Glomerular visceral epithelial cell (primary cell): Measurements from ENCODE around the gene RAD51B.

Experiments
- DNase-seq: peaks from one replicate; pipeline ENCODE4 v3.0.0-alpha.2; 2016; ENCODE audit errors: extremely low spot score

RAD51B gene

DNA sequence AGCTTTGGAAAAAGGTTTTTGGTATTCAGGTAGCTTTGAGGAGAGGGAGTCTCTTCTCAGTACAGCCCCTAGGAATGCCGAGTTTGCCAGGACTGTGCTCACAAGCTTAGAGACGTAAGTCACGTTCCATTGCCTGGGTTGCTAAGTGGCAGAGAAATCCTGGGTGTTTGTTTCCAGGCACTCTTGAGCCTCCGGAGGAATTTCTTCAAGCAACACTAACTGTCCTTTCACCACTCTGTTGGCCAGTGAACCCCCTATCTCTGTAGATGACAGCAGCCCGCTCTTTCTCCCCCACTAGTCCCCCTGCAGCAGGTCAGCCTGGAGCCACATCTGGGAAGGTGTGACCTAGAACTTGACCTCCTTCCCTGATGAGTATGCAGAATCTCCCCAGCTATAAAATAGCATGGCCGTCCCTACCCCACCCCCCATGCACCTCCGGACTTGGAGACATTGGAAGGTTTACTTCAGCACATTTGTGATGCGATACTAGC, 810.5 kb downstream of the RAD51B start:
- no peak for DNase-seq

GRCh38 chr14:68630611-68631393, 811.2 kb downstream of the RAD51B start:
- no peak for DNase-seq

- DNase-seq: no peak
Observed at GRCh38 chr14:68631394-68632053, 811.9 kb downstream of the RAD51B start.

DNA sequence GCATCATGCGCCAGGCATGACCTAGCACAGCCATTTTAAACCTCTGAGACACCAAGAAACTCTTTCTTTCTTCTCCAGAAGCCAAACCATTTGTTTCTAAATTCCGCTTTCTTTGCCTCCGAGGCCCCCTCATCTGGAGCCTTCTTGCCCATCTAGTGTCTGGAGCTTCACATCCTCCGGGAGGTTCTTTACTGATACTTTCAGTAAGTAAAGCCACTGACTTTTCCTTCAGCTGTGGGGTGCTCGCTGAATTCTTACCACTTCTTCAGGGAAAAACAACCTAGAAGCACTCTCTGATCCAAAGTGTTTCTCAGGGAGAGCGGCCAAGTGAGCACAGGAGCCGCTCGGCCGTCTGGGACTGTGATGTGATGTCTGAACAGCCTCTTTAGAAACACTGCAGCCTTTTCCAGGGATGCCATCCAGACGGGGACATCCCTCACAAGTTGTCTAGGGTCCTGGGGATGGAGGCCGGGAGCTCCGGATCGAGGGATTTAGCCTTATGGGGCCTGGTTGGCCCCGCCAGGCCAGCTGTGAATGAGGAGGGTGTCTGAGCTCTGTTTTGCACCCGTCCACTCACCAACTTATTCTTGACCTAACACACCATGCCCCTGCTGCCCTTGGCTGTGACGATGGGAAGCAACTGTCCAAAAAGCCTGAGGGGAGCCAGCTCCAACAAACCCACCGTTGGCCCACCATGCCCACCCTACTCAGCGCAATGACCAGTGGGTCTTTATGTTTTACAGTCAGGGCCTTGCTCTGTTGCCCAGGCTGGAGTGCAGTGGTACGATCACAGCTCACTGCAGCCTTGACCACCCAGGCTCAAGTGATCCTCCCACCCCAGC, 812.7 kb downstream of the RAD51B start:
- DNase-seq: no peak

DNA sequence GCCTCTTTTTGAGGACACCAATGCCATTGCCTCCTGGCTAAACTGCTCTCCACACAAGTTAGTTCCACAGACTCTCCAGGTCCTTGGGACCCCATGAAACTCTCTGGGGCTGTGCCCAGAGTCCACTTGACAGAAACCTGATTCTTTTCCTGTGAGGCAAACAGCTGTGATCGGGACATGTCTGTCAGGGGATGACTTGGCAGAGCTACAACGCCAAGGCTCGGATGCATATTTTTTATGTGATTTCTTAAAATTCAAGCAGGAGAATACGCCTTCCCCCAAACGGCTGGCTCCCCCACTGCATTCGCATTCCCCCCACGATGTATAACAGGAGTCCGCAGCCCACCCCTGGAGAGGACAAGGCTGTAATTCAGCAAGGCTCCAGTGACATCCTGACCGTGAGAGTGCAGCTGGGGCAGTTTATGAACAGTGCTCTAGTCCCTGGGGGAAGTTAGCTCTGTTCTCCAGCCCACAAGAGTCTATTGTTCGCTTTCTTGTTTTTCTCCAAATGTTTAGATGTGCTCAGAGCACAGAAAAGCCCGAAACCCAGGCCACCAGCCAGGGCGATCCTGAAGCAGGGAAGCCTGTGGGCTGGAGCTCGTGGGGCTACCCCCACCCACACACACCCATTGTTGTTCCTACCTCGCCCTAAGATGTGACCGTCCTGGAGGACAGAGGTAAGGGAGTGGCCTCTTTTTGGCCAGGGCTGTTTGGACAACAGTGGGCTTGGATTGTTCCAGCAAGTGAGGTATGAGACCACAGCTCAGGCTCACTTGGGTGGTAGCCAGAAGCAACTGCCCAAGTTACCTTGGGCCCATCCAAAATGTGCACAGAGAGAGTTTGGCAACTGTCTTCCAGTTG, 813.8 kb downstream of the RAD51B start:
- no peak for DNase-seq

DNA sequence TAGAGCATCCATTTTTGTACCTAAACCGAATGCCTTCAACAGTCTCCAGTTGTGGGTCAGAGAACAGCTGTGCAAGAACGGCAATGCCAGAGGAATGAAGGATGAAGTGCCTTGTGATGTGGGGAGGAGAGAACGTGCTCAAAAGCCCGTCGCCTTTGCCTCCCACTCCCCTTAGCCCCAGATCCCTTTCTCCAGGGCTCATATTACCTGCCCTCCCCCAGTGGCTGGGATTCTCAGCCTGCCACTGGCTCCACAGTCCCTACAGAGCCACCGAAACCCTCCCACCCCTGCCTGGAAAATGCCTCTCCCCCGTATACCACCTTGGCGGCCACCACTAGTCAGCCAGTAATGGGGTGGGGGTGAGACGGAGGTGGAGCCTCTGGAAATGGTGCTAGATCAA, 814.8 kb downstream of the RAD51B start:
- no peak for DNase-seq

DNA sequence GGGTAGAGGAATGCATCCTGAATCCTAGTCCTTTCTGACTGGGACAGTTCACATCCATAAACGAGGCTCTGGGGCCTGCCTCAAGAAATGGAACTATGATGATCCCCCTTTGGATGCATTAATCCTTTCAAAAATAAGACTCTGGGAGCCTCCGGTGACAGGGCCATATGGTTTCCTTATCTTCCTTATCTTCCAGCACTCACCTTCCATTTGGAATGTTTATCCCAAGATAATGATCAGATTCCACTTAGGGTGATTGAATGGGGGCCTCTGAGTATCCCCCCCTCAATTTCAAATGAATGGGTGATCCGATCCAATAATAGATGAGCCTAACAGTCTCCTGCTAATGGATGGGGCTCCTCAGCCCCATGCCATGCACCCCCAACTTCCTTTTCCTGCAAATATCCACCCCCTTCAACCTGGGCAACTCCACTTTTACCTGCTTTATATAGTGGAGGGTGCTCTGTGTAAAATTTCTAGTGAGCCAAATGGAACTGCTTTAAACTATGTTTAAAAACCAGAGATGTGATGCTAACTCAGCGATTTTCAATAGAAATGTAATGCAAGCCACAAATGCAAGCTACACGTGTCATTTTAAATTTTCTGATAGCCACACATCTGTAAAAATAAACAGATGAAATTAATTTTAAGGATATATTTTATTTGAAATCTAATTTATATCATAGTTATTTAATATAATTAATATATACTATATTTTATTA, 815.5 kb downstream of the RAD51B start:
- DNase-seq: no peak

- no peak for DNase-seq
Observed at GRCh38 chr14:68636597-68636996, 817.0 kb downstream of the RAD51B start.

DNA sequence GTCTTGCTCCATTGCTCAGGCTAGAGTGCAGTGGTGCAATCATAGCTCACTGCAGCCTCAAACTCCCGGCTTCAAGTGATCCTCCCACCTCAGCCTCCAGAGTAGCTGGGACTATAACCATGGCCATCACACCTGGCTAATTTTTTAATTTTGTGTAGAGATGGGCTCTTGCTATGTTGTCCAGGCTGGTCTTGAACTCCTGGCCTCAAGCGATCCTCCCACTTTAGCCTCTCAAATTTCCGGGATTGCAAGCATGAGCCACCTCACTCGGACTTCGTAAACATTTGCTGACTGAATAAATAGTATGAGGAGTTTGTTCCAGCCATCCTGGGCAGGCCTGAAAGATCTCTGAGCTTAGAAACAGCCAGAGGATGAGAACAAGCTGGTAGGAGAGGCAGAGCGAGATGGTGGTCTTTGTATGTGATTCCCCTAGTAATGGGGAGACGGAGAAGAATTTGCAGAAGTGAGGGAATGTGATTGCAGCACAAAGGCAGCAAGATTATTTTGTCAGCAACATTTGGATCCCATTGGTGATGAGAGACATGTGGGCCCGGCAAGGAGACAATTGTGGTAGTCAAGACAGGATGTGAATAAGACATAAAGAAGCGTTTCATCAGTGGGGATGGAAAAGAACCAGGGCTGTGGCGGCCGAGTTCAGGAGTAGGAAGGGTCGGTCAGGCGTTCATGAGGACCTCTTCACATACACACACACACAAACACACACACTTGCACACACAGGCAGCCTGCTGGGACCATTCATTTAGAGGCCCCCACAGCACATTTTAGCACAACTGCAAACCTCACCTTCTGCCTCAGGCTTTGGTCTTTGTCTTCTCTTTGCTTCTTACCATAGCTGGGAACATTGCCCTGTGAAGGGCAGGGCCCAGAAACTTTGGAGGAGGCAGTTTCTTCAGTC, 817.8 kb downstream of the RAD51B start:
- peak; percentile 22 for DNase-seq

DNA sequence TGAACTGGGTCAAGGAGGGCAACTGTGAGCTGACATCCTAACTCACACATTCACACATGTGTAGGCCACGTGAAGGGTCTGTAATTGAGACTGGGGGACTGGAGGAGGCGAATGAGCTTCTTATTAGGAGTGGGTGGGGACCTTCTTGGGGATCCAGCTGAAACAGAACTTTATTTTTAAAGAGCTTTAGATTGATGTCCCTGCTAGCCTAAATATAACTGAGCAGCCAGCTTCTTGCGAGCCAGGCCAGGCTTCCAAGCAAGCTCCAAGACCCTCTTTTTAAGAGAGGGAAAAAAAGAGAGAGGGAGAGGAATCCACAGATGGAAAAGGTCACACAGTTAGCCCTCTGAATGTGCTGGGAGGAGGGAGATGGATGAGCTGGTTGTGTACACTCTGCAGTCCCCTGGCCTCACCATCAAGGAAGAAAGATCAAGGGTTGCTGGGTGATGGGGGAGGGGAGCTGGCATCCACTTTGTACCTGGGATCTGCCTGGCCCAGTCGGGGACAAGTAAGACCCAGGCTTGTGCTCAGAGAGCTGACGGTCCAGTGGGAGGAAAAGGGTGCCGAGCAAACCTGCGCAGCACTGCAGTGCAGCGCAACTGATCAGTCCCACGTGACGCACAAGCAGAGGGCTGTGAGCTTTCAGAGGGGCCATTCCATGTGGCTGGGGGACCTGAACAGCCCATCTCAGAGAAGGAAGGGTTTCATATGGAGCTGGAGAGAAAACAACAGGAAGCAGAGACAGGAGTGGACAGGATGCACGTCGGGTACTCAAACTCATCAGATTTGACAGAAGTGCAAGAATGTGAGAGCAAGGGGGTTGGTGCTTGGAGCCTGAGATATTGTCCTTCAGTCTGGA, 818.8 kb downstream of the RAD51B start:
- no peak for DNase-seq

GRCh38 chr14:68639000-68639757, 819.6 kb downstream of the RAD51B start:
- no peak for DNase-seq

DNA sequence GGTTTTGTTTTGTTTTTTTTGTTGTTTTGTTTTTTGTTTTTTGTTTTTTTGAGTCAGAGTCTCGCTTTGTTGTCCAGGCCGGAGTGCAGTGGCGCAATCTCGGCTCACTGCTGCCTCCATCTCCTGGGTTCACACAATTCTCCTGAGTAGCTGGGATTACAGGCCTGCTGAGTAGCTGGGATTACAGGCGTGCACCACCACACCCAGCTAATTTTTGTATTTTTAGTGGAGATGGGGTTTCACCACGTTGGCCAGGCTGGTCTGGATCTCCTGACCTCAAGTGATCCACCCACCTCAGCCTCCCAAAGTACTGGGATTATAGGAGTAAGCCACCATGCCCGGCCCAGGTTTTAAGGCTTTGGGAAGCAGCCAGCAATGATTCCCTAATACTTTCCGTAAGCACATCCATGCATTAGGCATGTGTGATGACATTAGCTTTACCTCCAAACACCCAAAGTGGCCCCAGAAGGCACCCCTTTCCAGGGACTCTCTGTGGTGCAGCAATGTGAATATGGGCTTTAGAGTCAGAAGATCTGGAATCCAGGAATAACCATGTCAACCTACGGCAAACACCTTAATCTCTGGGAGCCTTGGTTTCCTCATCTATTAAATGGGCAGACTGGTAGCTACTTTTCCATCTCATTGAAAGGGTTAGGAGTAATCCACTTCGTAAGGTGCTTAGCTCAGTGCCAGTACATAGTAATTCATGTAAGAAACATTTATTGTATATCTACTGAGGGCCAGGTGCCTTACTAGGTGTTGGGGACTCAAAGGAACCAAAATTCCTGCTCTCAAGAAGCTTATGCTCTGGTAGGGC, 820.4 kb downstream of the RAD51B start:
- no peak for DNase-seq

DNA sequence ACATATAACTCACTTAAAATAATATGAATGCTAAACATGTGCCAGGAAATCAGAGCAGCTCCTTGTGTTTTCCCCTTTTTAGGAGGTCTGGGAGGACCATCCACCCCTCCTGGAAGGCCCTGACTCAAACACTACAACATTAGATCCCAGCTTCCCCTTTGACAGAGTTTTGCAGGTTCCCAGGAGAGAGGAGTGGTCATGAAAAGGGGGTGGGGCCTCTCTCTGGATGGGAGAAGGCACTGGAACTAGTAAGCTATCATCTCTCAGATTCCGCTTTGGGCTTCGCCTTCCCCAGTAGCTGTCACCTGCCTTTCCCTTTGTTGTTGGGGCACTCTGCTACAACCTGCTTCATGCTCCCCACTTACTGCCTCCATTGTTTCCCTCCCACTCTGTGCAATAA, 824.1 kb downstream of the RAD51B start:
- no peak for DNase-seq

DNA sequence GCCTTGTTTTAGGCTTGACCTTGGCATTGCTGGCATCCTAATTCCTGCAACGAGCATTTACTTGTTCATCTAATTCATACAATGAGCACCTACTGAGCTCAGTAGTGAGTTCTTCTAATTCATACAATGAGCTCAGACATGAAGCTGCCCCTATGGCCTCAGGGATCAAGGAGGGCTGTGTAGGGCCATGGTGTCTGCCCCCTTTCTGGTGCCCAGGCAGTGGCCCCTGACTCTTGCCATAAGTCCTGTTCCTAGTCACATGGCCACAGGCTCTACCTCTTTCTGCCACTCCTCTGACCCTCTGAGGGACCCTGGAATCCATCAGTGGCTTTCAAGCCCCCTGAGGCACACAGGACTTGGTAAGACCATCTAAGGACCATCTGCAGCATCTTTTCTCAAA, 824.5 kb downstream of the RAD51B start:
- DNase-seq: no peak

DNA sequence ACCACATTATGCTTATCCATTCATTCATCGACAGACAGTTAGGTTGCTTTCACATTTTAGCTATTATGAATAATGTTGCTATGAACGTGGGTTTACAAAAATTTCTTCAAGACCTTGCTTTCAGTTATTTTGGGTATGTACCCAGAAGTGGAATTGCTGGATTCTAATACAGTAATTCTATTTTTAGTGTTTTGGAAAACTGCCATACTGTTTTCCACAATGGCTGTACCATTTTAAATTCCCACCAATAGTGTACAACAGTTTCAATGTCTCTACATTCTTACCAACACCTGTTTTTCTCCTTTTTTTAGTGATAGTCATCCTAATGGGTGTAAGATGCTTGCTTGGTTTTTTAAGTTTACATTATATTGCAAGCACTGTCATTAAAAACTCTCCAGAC, 825.8 kb downstream of the RAD51B start:
- DNase-seq: no peak

- peak; percentile 85 for DNase-seq
Observed at GRCh38 chr14:68649476-68650189, 830.1 kb downstream of the RAD51B start.
